ENCODE results near the gene MRI1. TPM values are rescaled to one million over a fixed set of nuclear protein-coding genes. Genes with fewer than 3 reads are reported as not detected.
"Not testable (repeated sequence)": the region's sequence is repeated elsewhere in the genome, so short reads cannot be mapped to it uniquely, and the experiment has no call there.

Gene MRI1
- total RNA-seq, 6 experiments from 2014 or later: 14.5 to 30.5 (median 24.1) TPM

GRCh38 chr19:13778847-13779246, 14.5 kb downstream of the MRI1 start:
- 59% methylated on average over 4 of the region's 6 CpGs for WGBS (ENCODE audit: insufficient coverage, low coverage, low lambda C conversion rate, missing lambda C conversion rate)
- H3K36me3 ChIP-seq: peaks cover 0 to 12% (median 6%) of the 10 kb centered on the region in 4 donors
- ATAC-seq (no peak), DNase-seq (no peak)
- no peak overlapping the region for H3K4me3 ChIP-seq
- intact Hi-C loops (cut with DNase I): no loop called here
- no peak overlapping the region for H3K27ac ChIP-seq
- TF ChIP-seq, protein P1, sequence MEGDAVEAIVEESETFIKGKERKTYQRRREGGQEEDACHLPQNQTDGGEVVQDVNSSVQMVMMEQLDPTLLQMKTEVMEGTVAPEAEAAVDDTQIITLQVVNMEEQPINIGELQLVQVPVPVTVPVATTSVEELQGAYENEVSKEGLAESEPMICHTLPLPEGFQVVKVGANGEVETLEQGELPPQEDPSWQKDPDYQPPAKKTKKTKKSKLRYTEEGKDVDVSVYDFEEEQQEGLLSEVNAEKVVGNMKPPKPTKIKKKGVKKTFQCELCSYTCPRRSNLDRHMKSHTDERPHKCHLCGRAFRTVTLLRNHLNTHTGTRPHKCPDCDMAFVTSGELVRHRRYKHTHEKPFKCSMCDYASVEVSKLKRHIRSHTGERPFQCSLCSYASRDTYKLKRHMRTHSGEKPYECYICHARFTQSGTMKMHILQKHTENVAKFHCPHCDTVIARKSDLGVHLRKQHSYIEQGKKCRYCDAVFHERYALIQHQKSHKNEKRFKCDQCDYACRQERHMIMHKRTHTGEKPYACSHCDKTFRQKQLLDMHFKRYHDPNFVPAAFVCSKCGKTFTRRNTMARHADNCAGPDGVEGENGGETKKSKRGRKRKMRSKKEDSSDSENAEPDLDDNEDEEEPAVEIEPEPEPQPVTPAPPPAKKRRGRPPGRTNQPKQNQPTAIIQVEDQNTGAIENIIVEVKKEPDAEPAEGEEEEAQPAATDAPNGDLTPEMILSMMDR (IDR thresholded peaks at IDR 0.05): no peak
- TF ChIP-seq POLR2A (IDR thresholded peaks at IDR 0.05): no peak
- peaks cover 0 to 11% (median 2%) of the 10 kb centered on the region in 4 donors for H3K4me1 ChIP-seq
- no peaks in the 10 kb centered on the region for H3K9me3 ChIP-seq
- H3K27me3 ChIP-seq: no peaks in the 10 kb centered on the region

- H3K9me3 ChIP-seq; H3K27ac ChIP-seq; intact Hi-C loops (cut with DNase I); H3K4me3 ChIP-seq; ATAC-seq; H3K4me1 ChIP-seq; H3K27me3 ChIP-seq; DNase-seq: not testable (repeated sequence)
- peaks cover 0 to 12% (median 6%) of the 10 kb centered on the region in 4 donors for H3K36me3 ChIP-seq
- 92% methylated on average over 8 of the region's 8 CpGs for WGBS (ENCODE audit: insufficient coverage, low coverage, low lambda C conversion rate, missing lambda C conversion rate)
Observed at GRCh38 chr19:13779794-13780193, 15.5 kb downstream of the MRI1 start.

- Histone ChIP-seq H3K27ac (no peak overlapping the region), H3K27me3 (no peaks in the 10 kb centered on the region), H3K4me3 (no peak overlapping the region), H3K9me3 (no peaks in the 10 kb centered on the region), H3K4me1 (no peaks in the 10 kb centered on the region), H3K36me3 (peaks cover 0 to 12% (median 6%) of the 10 kb centered on the region in 4 donors)
- TF ChIP-seq, protein P1 (IDR thresholded peaks at IDR 0.05): no peak
- TF ChIP-seq POLR2A (IDR thresholded peaks at IDR 0.05): no peak
- intact Hi-C loops (cut with DNase I): no loop called here
- ATAC-seq (peak; percentile 40 to 72 (median 60)), DNase-seq (no peak)
- 19% methylated on average over 3 of the region's 5 CpGs for WGBS (ENCODE audit: insufficient coverage, low coverage, low lambda C conversion rate, missing lambda C conversion rate)
Observed at GRCh38 chr19:13781547-13781946, 17.2 kb downstream of the MRI1 start.

DNA sequence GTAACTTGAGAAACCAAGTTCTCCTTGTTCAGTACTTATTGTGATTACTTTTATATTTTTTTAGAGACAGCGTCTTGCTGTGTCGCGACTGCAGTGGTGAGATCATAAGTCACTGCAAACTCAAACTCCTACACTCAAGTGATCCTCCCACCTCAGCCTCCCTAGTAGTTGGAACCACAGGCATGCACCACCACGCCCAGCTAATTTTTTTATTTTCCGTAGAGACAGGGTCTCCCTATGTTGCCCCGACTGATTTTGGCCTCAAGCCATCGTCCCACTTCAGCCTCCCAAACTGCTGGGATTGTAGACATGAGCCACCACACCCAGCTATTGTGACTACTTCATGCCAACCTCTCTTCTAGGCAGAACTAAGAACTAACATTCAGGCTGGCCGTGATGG, 18.2 kb downstream of the MRI1 start:
- Histone ChIP-seq H3K4me3 (no peak overlapping the region), H3K4me1 (no peaks in the 10 kb centered on the region), H3K27me3 (no peaks in the 10 kb centered on the region), H3K9me3 (no peaks in the 10 kb centered on the region), H3K27ac (no peak overlapping the region), H3K36me3 (peaks cover 0 to 12% (median 6%) of the 10 kb centered on the region in 4 donors)
- intact Hi-C loops (cut with DNase I): no loop called here
- DNase-seq (no peak), ATAC-seq (no peak)
- TF ChIP-seq, protein P1 (IDR thresholded peaks at IDR 0.05): no peak
- no peak for TF ChIP-seq POLR2A (IDR thresholded peaks at IDR 0.05)
- 65% methylated on average over 8 of the region's 8 CpGs for WGBS (ENCODE audit: insufficient coverage, low coverage, low lambda C conversion rate, missing lambda C conversion rate)

- no peak for TF ChIP-seq POLR2A (IDR thresholded peaks at IDR 0.05)
- TF ChIP-seq, protein P1 (IDR thresholded peaks at IDR 0.05): no peak
- intact Hi-C loops (cut with DNase I): no loop called here
- DNase-seq (no peak), ATAC-seq (no peak)
- no peaks in the 10 kb centered on the region for H3K4me1 ChIP-seq
- 74% methylated on average over 17 of the region's 18 CpGs for WGBS (ENCODE audit: insufficient coverage, low coverage, low lambda C conversion rate, missing lambda C conversion rate)
- peaks cover 0 to 3% (median 0%) of the 10 kb centered on the region in 4 donors for H3K36me3 ChIP-seq
- H3K27ac ChIP-seq: no peak overlapping the region
- no peaks in the 10 kb centered on the region for H3K27me3 ChIP-seq
- no peaks in the 10 kb centered on the region for H3K9me3 ChIP-seq
- H3K4me3 ChIP-seq: no peak overlapping the region
Observed at GRCh38 chr19:13783565-13784500, 19.5 kb downstream of the MRI1 start.

Data from right lobe of liver (tissue), 6 donors.